ENCODE results near the gene RIGI.
"Not testable (repeated sequence)": the region's sequence is repeated elsewhere in the genome, so short reads cannot be mapped to it uniquely, and the experiment has no call there.

RIGI gene

DNA sequence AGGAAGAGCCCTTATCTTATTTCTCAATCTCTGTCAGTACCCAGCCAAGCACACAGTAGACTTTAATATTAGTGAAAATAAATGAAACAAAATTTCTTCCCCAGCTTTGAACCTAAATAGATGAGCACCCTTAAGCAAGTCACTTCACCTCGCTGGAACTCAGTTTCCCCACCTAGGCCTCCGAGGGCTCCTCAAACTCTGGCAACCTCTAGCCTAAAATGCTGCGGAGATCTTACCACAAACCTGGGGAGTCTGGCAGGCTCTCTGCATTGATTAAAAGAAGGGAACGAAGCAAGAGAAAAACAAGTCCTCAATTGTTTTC, 326 bp downstream of the RIGI start:
- no peak for DNase-seq

GRCh38 chr9:32524892-32525708, 896 bp downstream of the RIGI start:
- peak; percentile 23 for DNase-seq

DNA sequence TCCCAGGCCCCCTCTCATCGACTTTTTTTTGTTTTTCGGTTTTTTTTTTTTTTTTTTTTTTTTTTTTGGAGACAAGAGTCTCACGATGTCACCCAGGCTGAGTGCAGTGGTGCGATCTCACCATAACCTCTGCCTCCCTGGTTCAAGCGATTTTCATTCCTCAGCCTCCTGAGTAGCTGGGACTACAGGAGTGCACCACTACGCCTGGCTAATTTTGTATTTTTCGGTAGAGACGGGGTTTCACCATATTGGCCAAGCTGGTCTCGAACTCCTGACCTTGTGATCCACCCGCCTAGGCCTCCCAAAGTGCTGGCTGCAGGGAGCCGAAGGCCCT, 1.5 kb downstream of the RIGI start:
- DNase-seq, result not testable (repeated sequence)

DNA sequence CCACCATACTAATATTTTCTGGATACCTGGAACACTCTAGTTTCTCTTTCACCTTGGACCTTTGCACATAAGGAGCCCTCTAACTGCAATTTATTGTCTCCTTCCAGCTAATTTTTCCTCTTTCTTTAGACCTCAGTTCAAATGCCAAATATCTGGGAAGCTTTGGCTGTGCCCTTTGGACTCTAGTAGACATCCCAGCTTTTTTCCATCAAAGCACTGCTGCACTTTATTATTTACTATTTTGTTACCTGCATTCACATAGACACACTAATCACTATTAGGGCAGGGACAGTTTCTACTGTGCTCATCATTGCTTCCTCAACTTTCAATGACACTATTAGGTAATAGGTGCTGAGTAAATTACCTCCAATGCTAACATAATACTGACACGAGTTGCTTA, 2.1 kb downstream of the RIGI start:
- DNase-seq, result no peak

DNA sequence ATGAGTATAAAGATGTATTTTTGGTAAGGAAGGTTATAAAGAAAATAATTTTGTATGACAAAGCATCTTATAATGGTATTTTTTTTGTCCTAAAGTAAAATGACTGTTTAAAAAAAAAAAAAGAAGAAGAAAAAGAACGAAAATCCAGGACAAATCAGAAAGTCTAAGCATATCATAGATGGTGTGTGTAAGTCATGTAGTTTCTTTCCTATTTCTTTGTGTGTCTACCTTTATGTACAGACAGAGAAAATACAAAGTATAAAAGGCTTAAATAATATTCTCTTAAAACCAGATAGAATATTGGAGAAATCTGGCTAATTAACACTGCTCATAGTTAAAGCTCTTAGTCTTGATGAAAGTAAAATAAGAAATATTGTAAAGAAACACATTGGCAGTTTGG, 7.7 kb downstream of the RIGI start:
- DNase-seq, result no peak

- no peak for DNase-seq
Measured at GRCh38 chr9:32516241-32516640, 9.8 kb downstream of the RIGI start.

- no peak for DNase-seq
Measured at GRCh38 chr9:32508728-32509127, 17.3 kb downstream of the RIGI start.

DNA sequence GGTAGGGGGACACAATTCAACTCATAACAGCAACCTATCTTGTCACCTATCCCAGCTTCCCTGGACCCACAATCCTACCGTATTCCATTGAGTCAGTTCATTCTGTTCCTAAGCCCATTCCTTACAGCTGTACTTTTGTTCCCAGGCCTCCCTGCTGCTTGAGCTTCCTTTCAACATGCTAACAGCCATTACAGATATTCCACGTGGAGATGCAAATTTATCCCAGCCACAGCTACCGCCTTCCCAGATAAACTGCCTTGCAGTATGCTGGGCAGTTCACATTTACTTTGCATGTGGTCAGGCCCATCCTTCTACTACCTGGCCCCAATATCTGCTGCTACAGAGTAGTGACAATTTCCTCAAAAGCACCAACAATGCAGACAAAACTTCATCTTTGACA, 23.0 kb downstream of the RIGI start:
- no peak for DNase-seq

DNA sequence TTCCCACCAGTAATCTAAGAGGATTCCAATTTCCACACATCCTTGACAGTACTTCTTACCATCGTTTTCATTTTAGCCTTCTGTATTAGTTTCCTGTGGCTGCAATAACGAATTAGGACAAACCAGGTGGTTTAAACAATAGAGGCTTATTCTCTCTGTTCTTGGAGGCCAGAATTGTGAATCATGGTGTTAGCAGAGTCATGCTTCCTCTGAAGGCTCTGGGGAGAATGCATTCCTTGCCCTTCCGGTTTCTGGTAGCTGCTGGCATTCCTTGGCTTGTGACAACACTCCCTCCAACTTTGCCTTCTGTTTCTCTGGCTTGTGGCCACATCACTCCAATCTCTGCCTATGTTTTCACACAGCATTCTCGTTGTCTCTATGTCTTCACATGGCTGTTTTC, 23.5 kb downstream of the RIGI start:
- no peak for DNase-seq

GRCh38 chr9:32501868-32502267, 24.1 kb downstream of the RIGI start:
- DNase-seq, result no peak

GRCh38 chr9:32500768-32501167, 25.2 kb downstream of the RIGI start:
- DNase-seq, result no peak

DNA sequence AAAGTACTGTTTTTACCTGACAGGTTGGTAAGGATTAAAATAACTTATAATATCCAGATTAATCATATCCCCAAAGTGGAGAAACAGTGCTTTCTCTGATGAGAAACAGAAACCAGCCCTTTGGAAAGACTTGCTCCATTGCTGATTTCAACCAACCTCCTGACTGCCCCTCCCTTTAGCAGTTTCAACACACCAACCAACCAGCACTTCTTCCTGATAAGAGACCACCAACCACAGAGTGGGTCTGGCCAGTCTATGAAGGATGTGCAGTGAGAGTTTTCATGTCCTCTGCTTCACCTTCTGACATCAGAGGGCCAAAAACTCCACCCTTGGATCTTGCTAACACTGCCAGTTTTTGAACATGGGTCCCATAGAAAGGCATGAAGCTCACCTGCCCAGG, 28.1 kb downstream of the RIGI start:
- DNase-seq, result no peak

DNA sequence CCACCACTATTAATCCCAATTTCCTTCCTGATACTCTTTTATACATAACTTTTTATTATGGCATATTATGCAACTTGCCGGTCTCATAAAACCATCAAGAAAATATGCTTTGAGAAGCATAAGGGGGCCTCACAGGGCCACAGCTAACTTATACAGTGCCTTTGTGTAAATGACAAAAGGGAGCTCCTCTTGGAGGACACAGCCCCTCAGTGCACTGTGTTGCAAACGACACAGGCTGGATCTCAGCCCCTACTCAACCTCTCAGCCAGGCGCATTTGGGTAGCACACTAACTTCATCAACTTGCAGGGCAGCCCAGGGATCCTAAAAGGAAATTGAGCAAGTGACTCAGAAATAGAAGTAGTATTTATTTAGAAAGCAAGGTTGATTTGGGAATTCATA, 35.4 kb downstream of the RIGI start:
- DNase-seq, result no peak

DNA sequence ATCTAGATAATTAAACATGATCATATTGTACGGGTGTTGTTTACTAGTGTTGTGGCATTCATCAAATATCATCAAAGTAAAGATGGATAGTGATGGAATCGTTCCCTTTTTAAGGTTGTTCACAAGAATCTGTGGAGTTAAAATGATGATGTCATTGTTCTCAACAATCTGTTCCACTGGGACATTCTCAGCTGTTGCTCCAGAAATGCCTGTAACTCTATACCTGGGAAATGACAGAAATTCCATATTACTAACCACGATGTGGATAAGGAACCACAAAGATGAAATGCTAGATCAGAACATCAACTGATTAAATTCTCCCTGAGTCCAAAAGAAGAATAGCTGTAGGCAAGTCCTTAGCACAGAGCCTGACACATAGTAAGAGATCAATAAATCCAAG, 38.0 kb downstream of the RIGI start:
- DNase-seq, result no peak

GRCh38 chr9:32486839-32487562, 39.0 kb downstream of the RIGI start:
- no peak for DNase-seq

DNA sequence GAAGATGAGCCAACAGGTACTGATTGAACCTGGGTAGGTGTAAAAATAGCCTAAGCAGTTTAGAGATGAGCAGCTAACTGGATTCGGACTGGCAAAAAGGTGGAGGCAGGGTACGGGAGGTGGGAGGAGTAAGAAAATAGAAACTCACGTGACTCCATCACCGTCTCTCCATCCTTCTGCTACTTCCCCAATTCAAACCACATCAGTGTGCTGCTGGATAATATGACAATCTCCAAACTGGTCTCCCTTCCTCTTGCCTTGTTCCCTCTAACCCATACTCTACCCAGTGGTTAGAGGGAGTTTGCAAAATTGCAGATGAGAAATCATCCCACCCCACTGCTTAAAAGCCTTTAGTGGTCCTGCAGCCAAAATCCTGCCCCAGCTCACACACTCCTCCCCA, 42.7 kb downstream of the RIGI start:
- DNase-seq, result no peak
